GM12873 (cell line): ENCODE measurements around the gene CCNDBP1.
A peak's percentile ranks its signal among the peaks of the same experiment; 100 is the strongest.

ENCODE experiments used
- TF ChIP-seq, protein P1 (sequence below): IDR thresholded peaks from 2 replicates; pipeline ENCODE4 v1.5.1; 2012; ENCODE audit warnings: low read depth, mild to moderate bottlenecking, moderate library complexity, low read length, control low read depth; ENCODE audit not compliant: insufficient read depth; ENCODE audit errors: missing control alignments

The CCNDBP1 gene

DNA sequence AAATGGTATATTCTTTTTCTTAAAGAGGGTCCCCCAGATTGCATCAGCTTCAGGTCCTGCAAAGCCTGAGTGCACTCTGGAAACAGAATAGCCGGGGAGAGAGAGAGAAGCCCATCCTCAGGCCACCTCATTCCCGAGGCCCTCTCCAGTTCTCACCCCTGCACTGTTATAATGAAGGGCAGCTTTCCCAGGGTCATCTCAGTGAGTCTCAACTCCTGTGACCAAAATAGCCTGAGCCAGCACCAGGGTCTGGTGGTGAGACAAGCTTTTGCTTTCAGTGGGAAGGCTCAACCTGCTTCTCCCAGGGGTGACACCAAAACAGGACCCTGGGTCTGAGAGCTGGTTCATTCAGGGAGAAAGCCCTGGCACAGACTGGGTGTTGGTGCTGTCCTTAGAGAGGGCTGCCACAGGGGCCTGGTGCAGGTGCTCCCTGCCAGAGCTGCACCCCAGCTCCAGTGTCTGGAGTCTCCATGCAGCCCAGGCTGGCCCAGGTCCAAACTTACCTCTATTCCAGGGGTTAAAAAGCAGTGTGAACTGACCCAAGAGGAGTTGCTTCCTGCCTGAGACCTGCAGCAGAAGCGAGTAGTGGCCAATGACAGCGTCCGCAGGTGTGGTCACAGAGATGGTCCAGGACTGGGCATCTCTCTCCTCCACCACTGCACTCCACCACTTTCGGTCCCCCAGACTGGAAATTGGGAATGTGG lies 29.5 kb downstream of the CCNDBP1 start:
- TF ChIP-seq, protein P1, sequence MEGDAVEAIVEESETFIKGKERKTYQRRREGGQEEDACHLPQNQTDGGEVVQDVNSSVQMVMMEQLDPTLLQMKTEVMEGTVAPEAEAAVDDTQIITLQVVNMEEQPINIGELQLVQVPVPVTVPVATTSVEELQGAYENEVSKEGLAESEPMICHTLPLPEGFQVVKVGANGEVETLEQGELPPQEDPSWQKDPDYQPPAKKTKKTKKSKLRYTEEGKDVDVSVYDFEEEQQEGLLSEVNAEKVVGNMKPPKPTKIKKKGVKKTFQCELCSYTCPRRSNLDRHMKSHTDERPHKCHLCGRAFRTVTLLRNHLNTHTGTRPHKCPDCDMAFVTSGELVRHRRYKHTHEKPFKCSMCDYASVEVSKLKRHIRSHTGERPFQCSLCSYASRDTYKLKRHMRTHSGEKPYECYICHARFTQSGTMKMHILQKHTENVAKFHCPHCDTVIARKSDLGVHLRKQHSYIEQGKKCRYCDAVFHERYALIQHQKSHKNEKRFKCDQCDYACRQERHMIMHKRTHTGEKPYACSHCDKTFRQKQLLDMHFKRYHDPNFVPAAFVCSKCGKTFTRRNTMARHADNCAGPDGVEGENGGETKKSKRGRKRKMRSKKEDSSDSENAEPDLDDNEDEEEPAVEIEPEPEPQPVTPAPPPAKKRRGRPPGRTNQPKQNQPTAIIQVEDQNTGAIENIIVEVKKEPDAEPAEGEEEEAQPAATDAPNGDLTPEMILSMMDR = no peak

DNA sequence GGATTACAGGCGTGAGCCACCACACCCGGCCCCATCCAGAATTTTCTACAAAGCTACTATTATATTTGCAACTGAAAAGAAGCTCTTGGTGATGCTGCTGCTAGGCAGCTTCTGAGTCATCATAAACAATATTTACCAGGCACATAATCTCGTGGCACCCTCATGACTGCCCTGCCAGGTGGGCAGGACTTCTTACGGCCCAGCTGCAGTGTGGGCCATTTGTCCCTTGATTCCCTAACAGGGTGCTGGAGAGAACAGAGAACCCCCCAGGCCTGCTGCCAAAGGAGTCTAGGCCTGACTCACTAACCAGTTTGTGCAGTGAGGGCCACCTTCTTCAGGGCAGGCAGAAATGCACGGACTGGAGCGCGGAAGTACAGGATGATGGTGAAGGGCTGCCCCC lies 30.8 kb downstream of the CCNDBP1 start:
- TF ChIP-seq, protein P1 = no peak

DNA sequence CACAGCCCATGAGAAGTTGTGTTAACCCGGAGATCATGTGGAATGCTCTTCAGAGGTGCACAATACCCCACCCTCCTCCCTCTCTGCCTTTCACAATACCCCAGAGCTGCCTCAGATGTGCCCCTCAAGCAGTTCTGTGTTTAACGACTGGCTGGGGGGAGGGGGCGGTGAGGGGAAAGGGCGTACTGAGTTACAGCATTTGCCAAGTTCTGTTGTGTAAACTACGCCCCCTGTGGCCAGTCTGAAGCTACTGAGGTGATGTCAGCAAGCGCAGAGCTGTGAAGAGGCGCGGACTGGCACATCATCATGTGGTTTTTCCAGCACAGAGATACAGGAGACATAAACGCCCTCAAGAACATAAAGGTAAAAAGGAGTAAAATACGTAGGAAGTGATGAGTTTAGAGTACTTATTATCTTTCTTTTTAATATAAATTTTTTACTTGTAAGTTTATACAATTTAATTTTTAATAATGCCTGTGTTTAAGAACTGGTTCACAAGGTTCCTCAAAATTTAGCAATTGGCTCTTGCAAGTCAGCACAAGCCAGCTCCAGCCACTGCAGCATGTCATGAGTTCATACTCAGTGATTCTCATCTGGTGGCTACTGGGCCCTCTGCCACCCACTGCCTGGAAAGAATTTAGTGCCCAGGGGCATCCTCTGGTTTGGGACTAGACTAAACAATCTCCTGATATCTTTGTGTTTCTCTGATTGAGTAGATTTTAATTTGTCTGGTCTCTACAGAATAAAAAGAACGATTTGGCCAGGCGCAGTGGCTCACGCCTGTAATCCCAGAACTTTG lies 33.9 kb downstream of the CCNDBP1 start:
- TF ChIP-seq, protein P1 = peak; percentile 40

DNA sequence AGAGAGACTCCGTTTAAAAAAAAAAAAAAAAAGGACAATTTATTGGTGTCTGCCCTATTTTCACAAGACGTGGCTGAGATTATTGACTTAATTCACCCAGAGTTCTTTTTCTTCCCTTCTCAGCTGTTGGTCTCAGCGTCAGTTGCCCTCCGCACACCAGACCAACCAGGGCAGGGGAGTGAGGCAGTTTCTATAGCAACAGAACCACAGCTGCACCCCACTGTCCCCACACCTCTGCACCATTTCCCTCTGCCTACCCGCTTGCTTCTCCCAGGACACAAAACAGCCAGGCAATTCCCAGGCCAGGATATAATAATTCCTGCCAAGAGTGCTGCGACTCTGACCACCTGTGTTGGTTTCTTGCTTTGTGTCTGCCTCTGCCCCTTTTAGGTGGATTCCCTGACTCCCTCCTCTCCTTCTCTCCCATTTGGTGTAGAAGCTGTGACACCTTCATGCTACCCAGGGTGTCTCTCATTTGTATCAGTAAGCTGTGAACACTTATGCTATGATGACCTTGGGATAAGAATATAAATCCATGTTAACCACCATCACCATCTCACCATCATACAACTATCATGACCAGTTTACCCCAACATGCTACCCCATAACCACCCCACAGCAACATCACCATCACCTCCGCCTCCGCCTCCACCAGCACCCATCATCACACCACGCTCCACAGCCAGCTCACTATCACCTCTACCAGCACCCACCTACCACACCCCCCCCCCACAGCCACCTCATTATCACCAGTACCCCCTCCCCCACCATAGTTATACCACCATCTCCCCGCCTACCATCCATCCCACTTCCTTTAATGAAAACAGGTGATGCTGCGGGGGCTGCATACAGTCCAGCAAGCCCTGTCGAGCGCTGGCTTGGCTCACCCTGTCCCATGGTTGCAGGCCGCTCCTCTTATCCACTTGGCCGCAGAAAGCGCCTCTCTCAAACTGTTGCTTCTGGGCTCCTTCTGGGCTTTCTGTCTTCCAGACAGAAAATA lies 35.0 kb downstream of the CCNDBP1 start:
- TF ChIP-seq, protein P1 = no peak

DNA sequence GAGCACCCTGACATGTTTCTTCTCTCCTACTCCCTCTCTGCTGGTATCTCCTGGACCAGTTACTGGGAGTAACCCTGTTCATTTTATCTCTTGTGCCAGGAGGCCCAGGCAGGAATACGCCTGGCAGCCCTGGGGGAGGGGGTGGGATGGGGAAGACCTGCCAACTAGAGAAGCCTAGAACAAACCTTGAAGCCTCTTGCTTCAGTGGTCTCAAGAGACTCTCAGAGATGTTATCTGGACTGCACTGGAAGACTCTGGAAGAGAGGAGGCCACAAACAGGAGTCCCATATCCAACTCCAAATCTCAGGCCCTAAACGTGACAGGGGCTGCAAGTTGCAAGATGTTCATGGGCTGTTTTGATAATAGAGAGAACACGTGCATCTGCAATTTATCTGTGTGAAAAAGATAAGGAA lies 35.8 kb downstream of the CCNDBP1 start, which contains the start of gene EPB42:
EPB42 (minus strand) TSS at position 28 of the 413 bp plus-strand sequence. CDS start 193 bp downstream, outside the sequence.
- TF ChIP-seq, protein P1 = no peak

DNA sequence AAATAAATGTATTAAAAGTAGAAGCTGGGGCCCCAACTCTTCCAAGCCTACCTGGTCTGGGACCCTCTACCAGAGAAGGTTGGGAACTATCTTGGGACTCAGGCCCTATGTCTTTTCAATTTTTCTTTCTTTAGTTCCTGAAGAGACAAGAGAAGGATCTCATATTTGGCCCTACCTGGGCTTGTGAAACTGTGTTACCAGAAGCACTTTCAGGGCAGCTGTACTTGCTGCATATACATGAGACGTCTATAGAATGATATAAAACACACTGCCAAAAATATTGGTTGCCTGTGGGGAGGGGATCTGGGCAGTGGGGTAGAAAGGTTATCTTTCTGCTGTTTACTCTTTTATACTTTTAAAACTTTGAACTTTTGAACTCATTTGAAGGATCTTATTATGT lies 36.2 kb downstream of the CCNDBP1 start:
- TF ChIP-seq, protein P1 = no peak
